SW 1271 (cell line): Measurements from ENCODE around the gene OR2M3.
"Not testable (repeated sequence)": the region's sequence is repeated elsewhere in the genome, so short reads cannot be mapped to it uniquely, and the experiment has no call there.

ENCODE experiments used
- DNase-seq, 2 experiments: peaks; one replicate each; lab custom pipeline; 2025; lab: John Stamatoyannopoulos, UW

OR2M3 gene, protein sequence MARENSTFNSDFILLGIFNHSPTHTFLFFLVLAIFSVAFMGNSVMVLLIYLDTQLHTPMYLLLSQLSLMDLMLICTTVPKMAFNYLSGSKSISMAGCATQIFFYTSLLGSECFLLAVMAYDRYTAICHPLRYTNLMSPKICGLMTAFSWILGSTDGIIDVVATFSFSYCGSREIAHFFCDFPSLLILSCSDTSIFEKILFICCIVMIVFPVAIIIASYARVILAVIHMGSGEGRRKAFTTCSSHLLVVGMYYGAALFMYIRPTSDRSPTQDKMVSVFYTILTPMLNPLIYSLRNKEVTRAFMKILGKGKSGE

GRCh38 chr1:248196965-248197364, at the start of gene OR2M3:
OR2M3 (plus strand) TSS chr1:248197265; CDS start chr1:248203068, 5,803 bp downstream.
- DNase-seq = no peak

DNA sequence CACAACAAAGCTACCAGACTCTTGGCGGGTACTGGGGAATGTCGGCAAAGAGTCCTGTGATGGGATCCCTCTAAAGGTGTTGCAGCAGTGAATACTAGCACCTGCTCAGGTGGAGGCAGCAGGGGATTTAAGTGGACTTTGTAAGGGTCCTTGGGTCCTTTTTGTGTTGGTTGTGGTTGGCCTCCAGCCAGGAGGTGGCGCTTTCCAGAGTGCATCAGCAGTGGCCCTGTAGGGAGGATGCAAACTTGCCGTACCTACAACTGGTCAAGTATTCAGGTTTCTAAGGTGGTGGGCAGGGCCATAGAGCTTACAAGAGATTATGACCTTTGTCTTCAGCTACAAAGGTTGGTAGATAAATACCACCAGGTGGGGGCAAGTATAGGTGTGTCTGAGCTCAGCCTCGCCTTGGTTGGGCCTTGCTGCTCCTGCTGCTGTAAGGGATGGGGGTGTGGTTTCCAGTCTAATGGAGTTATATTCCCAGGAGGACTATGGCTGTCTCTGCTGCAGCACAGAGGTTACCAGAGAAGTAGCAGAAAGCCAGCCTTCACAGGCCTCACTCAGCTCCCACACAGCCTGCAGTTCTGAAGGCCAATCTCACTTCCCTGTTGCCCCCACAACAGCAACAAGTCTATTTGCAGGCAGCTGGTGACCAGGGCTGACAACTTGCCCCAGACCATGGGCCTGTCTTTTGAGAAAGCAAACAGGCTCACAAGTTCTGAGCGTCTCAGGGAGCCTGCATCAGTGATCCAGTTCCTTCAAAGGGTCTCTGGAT, 44.8 kb upstream of the OR2M3 start:
- no peak for DNase-seq

DNA sequence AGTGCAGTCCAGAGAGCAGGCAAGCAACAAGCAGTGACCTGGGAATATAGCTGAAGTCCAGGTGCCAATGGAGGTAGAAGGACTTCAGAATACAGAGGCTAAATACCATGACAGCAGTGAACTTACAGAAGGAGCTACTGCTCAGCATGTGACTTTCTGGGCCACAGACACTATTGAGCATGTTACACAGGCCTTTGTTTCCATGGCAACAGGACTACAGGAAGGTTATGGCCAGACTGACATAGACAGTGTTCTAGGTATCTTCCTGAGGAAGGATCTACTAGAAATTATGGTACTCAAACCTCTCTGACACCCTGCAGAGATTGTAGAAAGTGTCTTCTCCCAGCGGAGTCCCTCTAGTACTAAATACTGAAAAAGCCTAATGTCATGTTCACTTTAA, 41.1 kb upstream of the OR2M3 start:
- no peak for DNase-seq

DNA sequence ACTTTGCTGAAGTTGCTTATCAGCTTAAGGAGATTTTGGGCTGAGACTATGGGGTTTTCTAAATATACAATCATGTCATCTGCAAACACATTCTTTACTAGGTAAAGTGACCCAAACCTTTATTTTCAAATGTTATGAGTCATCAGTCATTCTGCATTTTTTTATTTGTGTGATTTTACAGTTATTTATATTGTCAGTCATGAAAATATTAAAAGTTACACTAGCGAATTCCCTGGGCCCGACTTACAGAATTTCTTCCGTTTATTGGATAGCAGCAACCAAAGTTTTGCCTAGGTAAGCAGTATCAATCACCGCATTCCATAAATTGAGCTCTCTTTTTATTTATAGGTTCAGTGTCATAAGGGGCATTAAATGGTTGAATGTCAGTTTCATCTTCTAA, 38.3 kb upstream of the OR2M3 start:
- DNase-seq = no peak

GRCh38 chr1:248164031-248164430, 33.0 kb upstream of the OR2M3 start:
- no peak for DNase-seq

- no peak for DNase-seq
Measured at GRCh38 chr1:248165186-248165585, 31.9 kb upstream of the OR2M3 start.

GRCh38 chr1:248174521-248174920, 22.5 kb upstream of the OR2M3 start, which contains the start of gene OR2M2:
OR2M2 (plus strand) TSS chr1:248174821; CDS start chr1:248179986, 5,165 bp downstream.
- DNase-seq = no peak

DNA sequence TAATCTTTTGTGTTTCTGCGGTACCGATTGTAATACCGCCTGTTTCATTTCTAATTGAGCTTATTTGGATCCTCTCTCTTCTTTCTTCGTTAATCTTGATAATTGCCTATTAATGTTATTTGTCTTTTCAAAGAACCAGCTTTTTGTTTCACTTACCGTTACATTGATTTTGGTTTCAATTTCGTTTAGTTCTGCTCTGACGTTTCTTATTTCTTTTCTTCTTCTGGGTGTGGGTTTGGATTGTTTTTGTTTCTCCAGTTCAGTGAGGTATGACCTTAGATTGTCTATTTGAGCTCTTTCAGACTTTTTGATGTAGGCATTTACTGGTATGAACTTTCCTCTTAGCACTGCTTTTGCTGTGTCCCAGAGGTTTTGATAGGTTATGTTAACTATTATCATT, 13.1 kb upstream of the OR2M3 start:
- DNase-seq = no peak

DNA sequence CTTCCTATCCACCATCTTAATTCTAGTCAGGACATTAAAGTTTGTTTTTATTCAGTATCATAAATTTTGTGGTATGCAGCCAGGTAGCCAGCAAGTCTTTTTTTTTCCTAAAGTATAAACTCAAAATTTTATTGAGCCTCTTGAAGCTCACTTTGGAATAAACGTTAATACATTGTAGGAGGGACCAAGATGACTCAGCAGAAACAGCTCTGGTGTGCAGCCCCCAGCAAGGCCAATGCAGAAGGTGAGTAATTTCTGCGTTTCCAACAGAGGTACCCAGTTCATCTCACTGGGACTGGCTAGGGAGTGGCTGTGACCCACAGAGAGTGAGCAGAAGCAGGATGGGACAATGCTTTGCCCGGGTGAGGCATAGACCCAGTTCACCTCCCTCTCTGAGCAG, 9.7 kb upstream of the OR2M3 start:
- DNase-seq = no peak

GRCh38 chr1:248189026-248189425, 8.0 kb upstream of the OR2M3 start:
- no peak for DNase-seq

- DNase-seq = no peak
Measured at GRCh38 chr1:248194117-248194516, 2.9 kb upstream of the OR2M3 start.

- no peak for DNase-seq
Measured at GRCh38 chr1:248215880-248216279, 18.8 kb downstream of the OR2M3 start.

- DNase-seq = no peak
Measured at GRCh38 chr1:248225537-248225936, 28.5 kb downstream of the OR2M3 start.

DNA sequence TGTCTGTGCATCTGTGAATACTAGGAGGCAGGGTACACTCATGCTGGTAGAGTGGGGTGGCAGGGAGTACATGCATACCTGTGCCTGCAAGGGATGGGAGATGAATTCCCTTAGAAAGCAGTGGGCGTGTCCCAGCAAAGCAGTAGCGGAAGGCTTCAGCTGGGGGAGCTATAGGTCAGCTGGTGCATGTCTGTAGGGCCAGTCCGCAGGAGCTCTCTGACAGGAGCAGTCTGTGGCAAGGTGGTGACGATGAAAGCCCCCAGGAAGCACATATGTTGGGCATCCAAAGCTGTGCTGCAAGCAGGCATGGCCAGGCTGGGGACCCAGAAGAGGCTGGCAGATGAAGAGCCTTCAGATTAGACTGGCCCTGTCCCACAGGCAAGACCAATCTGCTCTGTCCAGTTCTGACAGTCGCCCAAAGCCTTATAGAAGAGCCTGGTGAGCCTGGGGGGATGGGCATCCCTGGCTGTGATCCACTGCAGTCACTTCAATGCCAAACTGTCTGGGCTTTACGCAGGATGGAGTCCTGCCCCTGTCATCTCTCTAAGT, 32.4 kb downstream of the OR2M3 start:
- no peak for DNase-seq

GRCh38 chr1:248231117-248231516, 34.1 kb downstream of the OR2M3 start, which contains the start of gene OR2M4:
OR2M4 (plus strand) TSS chr1:248231417; CDS start chr1:248238929, 7,512 bp downstream.
- DNase-seq = no peak

DNA sequence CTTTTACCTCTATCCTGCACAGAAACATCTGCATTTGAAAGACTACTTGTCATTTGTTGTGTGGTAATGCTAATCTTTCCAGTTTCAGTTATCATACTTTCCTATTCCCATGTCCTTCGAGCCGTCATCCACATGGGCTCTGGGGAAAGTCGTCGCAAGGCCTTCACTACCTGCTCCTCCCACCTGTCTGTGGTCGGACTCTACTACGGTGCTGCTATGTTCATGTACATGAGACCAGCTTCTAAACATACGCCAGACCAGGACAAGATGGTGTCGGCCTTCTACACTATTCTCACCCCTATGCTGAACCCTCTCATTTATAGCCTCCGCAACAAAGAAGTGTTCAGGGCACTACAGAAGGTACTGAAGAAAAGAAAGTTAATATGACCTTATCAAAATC, 42.4 kb downstream of the OR2M3 start:
- DNase-seq = no peak

GRCh38 chr1:248243204-248243603, 46.1 kb downstream of the OR2M3 start:
- DNase-seq = peak in 1 of 2 experiments; percentile 67

- DNase-seq = not testable (repeated sequence)
Measured at GRCh38 chr1:248259309-248259708, 62.2 kb downstream of the OR2M3 start.
